TTC549 (cell line): ENCODE results near the gene LDLRAD4.

Experiments used
- FAIRE-seq: peaks from 2 replicates; lab custom pipeline; 2012; peaks lifted over from hg19 to GRCh38; lab: Jason Lieb, UNC

LDLRAD4 gene

DNA sequence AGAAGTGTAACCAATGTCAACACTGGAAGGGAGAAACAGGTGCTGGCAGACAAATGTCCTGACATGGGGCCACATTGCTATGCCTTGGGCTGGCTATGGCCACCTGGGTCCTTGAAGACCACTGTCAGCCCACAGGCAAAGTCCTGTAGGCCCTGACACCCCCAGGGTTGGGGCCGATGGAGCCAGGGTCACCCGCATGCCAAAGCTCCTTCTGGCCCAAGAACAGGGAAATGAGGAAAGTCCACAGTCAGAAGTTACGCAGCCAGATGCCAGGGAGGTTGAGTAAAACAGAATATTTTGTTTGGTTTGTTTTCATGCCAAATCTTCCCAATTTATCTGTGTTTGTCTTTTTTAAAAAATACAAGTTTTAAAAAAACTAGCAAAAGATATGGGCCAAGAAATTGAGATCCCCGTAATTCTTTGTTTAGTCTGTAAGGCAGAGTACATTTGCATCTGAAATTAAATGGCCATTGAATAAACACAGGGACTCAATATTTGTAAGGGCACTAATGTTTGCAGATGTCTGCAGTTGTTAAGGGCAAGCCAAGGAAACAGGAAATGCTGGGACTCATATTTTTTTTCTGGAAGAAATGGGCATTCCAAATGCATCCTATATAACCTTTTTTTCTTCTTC lies 321.4 kb downstream of the LDLRAD4 start:
- no peak for FAIRE-seq

DNA sequence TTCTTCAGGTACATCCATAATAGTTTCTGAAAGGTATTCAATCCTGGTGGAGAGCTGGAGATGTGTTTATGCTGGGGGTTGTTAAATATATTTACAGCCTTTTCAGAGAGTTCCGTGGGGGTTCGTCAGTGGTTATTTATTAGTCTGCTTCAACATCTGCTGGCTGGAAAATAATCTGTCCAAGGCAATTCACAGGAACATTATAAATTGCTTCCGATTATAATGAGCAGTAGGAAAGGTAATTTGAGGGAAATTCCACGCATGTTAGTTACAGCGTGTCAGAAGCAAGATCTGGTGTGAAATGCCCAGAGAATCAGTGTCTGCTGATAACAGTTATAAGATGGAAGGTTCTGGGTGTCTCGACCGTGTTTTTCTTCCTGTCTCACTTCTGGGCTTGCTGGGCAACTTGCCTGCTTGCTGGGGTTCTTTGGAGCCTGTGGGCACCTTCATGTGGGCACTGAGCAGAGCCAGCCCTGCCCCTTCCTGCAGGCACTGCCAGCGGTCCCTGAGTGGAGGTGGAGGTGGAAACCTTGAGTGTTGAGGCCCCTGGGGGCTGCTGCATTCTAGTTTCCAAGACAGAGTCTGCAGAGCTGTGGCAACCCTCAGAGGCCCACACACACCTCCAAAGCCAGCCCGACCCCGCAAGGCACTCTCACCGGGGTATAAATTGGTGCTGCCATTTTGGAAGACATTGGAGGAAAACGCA lies 322.1 kb downstream of the LDLRAD4 start:
- no peak for FAIRE-seq

DNA sequence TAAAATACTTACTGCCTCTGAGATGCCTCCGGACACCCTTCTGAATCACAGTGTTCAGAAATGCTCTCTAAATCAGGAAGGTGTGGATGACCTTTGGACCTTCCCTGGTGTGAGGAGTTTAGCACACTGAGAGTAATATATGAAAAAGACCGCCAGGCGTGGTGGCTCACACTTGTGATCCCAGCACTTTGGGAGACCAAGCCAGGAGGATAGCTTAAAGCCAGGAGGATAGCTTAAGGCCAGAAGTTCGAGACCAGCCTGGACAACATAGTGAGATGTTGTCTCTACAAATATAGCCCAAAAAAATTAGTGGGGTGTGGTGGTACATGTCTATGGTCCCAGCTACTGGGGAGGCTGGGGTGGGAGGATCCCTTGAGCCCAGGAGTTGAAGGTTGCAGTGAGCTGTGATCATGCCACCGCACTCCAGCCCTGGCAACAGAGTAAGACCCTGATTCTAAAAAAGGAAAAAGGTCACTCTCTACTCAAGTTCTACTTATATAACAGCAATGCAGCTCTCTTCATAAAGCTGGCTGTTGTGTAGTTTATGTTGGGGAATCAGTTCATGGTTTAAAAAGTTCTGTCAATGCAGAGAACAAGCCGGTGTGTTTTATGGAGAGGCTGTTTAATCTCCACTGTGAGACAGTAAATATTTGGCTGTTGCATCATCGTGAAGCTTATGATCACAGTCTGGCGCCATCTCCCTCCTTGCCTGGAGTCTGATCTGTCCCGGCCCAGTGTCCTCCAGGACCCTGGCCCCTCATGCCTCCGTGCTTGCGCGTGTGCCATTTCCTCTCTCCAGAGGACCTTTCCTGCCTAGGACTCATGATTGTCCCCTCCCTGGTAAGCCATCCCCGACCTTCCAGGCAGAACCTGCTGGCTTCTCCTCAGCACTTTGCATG lies 323.3 kb downstream of the LDLRAD4 start:
- FAIRE-seq = no peak

DNA sequence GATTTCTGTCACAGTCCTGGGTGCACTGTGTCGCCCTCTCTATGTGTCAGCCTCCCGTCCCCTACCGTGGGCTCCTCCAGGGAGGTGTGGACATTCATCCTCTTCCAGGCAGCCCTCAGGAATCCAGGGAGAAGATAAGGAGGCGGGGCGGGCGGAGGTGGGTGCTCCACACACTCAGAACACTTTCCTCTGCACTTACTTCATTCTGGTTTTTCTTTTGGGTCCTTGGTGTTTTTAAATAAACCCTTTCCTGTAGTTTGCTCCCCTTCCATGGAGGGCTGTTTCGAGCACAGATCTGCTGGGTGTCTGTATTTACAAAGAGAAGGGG lies 323.9 kb downstream of the LDLRAD4 start:
- FAIRE-seq = no peak

DNA sequence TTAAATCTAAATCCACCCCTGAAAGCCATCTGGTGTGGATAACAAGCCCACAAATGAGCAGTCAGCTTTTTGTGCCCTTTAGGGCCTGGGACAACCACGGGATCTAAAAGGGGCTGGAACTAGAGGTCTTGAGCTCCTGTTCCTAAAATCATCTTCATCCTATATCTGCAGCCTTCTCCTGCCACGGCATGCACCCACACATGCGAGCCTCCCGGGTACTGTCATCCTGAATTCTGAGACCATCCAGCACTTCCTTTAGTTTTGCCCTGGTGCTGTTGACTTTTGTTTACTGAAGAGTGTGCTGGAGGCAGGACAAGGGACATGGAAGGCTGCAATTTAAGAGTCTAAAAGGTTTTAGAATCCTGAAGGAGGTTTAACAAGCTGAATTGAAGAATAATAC lies 324.6 kb downstream of the LDLRAD4 start:
- no peak for FAIRE-seq

DNA sequence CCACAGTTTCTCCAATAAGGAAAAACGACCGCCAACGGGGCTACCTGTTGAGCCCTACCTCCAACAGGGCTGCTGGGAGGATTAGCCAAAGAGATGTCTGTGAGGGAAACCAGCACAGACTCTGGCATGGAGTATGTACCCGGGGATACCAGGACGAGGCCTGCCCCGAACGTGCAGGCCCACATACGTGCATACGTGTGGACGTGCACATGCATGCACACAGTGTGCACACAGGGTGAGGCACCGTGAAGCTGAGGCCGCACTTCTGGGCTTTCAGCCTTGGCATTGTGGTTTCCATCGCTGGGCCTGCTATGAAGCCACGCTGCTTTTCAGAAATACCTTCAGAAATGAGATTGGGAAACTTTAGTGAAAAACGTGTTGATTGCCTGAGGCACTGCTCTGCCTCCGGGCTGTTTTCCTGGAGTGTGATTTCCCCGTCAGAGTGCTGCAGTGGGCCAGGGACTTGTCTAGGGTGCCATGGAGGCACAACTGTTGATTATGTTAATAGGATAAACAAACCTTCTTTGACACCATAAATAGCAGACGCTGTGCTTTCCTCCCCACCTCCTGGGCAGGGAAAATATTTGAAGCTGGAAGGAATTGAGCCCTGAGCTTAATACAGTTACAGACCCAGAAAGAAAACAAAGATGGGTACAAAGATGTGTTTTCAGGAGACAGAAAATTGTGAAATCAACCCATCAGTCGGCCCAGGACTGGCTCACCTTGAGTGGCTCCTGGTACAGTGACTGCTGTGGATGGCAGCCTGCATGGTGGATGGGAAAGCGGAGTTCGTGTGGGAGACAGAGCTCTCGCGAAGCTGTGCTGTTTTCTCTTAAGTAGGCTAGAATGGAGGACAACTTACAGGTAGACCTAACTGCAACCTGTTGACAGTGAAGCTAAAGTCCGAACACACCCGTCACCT lies 325.5 kb downstream of the LDLRAD4 start:
- FAIRE-seq = no peak

DNA sequence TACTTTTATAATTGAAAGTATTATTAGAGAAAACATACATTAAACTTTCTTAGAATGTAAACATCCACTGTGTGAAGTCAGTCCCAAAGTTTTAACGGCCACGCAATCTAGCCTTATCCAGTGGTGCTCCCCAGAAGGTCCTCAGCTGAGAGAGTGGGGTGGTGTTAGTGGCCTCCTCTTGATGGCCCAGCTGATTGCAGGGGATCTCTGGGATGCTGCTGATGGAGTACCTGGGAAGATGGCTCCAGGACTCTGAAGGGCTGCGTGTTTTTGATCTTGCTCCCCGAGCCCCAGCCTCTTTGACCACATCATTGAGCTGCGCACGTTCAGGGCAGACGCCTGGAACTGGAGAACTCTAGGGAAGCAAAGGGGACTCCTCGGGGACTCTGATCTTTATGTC lies 326.4 kb downstream of the LDLRAD4 start:
- FAIRE-seq = no peak

DNA sequence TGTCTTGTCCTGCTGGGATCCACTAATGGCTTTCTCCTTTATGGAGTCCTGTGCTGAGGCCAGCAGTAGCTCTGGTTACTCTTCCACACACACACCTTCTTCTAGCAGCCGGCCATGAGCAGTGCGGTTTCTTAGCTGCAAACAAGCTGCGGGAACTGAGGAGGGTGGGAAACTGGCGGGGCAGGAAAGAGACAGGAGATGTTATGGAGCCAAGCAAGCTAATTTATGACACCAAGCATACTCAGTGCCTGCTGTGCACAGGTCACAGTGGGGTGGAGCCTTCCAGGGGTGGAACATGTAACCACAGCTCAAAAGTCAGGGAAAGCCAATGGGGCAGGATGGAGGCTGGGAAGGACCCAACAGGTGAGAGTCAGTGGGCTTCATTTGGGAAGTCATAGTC lies 327.0 kb downstream of the LDLRAD4 start:
- FAIRE-seq = no peak

DNA sequence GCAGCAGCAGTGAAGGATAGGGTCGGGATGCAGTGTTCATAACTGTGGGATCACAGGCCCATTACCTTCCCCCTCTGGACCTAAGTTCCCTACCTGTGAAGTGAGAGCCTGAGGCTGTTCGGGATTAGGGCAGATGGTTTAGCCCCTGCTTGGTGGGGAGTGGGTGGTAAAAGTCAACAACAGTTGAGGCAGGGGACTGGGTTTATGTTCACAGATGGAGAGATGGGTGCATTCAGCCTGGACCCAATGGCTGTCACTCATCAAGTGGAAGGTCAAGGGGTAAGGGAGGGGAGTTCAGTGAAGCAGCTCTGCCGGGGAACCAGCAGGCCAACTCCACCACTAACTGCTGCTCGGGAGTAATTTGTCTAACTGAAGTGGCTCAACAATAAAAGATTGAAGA lies 327.4 kb downstream of the LDLRAD4 start:
- no peak for FAIRE-seq

DNA sequence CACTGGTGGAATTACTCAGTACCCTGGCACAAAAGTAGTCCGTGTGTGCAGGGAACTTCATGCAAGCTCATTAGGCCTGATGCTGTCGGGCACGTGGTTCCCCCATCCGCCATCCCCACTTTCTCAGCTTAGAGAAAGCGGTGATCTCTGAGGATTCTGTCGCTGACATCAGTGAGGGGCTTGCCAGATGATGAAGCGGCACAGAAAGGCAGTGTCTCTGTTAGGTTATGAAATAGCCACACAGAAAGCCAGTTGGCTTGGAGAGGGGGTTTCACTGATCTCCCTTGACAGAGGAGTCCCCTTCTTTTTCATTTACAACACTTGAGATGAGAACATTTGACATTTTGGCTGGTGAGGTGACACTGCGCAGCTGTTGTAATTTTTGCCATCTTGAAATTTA lies 328.1 kb downstream of the LDLRAD4 start:
- no peak for FAIRE-seq

DNA sequence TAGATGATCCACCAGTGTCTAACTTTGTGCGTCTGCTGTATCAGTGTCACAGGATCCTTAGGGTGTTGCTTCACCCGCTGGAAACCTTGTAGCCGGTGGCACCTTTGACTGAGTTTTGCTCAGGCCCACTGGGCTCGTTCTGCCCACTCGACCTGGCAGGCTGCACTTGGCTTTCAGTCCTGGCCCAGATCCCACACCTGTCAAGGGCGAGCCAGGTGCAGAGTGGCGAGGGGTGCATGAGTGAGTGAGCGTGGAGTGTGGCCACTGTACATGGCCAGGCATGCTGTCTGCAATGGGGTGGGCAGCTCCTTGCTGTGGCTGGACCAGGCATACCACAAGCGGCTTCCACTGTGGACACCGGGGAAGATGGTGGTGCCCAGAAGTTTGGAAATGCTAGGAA lies 328.8 kb downstream of the LDLRAD4 start:
- no peak for FAIRE-seq

DNA sequence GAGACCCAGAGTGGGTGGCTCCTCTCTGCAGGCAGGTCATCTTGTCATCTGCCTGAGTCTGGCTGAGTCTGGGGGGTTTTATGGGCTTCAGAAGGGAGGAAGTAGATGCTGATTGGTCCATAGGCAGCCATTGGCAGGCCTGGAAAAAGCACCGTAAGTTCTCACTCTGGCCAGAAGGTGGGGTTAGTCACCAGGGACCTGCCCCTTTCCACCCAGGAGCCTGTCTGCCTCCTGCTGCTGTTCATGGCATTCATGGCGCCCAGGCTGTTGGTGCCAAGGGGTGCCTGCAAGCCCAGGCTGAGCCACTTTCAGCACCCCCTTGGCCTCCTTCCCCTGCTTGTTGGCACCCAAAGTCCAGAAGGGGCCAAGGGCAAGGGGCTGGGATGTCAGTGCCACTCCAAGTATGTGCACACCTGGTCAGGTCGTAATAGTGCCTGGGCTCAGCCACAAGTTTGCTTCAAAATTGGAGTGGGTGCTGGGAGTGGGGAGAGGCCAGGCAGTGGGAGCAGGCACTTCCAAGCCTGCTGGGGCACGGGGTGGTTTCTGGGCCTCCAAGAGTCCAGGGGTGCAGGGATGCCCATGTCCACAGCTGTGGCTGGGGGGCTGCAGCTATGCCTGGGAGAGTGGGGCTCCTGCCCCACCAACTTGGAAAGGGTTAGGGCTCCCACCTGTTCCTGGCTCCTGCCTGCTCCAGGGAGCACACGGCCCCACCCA lies 329.7 kb downstream of the LDLRAD4 start:
- no peak for FAIRE-seq

DNA sequence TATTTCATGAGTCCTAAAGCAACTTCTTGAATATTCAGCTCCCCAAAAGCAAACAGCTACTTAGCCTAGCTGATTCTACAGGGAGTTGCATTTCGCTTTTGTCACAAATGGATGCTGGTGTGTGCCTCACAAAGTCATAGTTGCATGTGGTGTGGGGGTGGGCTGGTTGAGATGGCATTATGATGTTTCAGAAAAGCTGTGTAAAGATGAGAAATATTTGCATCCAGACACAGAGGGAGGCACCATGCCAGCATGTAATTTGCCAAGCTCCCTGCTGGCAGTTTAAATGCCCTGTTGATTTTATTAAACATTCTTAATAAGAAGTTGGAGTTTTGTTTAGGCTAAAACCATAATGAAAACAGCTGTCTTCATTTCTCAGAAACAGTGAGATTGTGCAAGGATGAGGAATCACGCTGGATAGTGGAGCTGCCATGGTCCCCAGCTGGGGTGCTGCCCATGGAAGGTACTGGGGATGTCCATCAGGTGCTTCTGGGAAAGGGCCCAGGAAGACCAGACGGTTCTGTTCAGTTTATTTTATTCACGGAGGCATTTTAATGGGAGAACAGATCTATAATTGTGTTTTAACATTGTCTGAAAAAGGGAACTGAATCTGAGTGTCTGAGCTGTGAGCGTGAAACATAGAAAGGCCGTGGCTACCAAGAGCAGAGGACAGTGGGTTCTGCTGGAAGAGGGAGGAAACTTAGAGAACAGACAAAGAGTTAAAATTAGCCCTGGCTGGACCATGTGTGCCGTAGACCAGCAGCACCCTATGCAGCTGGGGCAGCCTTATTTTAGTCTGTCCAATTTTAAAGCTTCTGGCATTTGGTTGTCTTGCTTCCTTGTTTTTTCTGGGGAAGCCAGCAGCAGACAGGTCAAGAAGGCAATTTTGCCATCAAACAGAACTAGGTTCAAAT lies 330.7 kb downstream of the LDLRAD4 start:
- no peak for FAIRE-seq

DNA sequence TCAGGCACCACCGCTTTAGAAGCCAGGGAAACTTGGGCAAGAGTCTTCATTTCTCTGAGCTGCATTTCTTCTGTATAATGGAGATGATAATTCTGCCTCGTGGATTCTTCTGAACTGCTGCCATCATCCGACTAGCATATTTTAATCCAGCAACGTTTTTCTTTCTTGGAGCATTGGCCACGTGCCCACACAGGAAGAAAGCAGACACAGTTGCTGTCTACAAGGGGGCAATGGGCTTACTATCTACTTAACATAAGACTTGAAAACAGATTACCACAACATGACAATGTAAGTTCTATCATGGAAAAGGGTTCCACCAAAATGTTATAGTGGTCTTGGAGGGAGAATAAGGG lies 331.3 kb downstream of the LDLRAD4 start:
- FAIRE-seq = no peak

DNA sequence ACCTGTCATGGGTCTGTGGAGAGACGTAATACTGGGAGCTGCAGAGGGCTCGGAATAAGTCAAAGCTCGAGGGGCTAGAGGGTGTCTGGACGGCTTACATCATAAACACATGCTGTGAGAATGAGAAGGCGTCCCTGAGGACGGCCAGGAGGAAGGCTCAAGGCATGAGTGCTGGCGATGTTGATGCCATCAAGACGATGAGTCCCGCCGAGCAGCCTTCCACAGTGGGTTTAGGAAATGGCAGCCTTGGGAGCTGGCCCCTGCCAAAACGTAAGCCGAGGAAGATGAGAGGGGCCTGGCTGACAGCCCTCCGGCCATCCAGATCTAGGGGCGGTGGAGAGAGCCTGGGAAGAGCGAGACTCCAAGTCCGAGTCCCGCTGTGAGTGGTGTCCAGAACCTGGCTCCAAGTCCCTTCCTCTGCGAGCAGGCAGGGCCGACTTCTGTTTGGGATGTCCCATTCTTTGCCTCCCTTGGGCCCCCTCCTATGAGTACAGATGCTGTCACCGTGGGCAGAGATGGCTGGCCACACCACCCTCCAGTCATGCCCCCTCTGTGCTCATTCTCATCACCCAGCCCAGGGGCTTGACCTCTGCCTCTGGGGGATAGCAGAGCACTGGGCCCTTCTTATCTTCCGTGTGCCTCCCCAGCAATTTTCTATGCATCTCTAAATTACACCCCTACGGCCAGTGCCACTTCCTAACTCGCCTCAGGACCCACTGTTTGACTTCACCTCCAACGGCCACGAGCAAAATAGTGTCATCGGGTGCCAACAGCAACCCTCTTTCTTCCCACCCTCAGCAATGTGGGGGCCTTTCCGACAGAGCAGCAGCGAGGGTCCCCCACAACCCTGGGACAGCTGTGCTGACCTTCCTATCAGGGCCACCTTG lies 332.1 kb downstream of the LDLRAD4 start:
- FAIRE-seq = no peak

DNA sequence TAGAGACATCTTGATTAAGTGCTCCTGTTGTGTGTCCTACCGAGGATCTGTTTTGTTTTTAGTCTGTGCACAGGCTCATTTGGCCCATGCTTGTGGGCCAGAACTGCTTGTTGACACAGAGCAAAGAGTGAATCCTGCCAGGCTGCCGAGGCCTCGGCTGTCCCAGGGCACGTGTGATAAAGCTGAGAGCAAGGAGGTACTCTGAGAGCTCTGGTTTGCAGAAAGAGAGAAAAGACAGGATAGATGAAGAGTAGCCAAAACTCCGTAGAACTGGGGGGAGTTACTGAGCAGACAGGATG lies 332.7 kb downstream of the LDLRAD4 start:
- FAIRE-seq = no peak

DNA sequence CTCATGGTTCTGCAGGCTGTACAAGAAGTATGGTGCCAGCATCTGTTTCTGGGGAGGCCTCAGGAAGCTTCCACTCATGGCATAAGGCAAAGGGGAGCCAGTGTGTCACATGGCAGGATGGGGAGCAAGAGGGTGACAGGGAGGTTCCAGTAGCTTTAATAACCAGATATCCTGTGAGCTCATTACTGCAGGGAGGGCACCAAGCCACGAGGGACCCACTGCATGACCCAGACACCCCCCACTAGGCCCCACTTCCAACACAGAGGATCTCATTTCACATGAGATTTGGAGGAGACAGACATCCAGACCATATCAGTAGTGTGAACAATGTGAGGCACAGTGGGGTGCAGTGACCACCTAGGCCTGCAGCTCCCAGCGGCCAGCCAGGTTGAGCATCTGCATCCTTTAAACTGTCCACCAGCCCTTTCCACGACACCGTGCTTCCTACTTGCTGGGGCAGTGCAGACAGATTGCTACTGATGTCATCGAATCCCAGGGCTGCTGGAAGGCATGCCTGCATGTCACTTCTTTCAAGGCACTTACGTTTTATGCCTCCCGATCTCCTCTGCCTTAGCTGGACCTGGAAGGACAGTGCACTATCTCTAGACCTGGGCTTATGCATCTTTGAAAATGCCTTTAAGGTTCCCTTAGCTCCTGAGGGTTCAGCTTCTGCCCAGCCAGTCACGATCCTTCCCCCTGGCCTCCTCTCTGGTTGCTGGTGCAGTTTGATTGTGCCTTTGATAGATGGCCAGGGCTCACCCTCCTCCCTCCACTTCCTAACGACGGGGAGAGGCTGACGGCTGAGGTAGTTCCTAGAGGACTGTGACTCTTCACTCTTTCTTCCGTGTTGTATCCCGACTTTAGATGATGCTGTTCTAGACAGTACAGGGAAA lies 333.5 kb downstream of the LDLRAD4 start:
- FAIRE-seq = no peak

DNA sequence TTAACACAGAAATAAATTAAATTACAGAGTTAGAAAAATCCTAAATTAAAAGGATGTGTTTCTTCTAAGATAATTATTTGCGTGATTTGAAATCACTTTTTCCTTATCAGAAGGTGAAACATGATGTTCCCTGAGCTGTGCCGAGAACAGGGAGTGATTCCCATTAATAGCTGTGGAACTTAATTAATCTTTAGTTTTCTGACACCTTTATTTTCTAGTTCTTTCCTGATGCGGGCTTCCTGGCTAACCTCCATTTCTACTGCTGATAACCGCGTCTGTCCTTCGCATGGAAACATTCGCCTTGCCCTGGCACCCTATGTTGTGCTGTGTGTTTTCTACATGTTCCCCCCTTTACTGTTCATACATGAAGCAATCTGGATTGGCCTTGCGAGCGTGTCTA lies 334.9 kb downstream of the LDLRAD4 start:
- no peak for FAIRE-seq

DNA sequence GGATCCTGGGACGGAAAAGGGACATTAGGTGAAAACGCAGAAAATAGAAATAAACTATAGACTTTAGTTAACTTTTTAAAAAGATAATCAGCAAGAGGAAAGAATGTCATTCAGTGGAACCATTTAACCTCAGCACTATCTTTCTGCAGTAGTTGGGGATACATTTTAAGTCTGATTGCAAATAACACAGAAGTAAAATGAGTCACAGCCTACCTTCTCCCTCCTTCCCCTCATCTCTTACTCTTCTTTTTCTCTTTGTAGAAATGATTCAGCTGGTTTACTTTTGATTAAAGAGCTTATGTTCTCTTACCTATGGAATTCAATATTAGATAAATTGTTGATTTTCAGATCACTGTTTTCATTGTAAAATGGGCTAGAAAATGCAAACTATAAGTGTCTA lies 336.6 kb downstream of the LDLRAD4 start:
- no peak for FAIRE-seq
